Peyer's patch (tissue), 4 donors: ENCODE measurements around the gene ZXDC. TPM values are rescaled to one million over a fixed set of nuclear protein-coding genes. Genes with fewer than 3 reads are reported as not detected.

Source experiments
- DNase-seq, 3 donors: peaks; one replicate each; pipeline ENCODE4 v3.0.0-alpha.2; 2017 to 2019
- H3K27ac ChIP-seq, 4 donors: fragments of 200-600 bp; sonication (generic); one replicate each; pipeline ENCODE4 v1.5.1; 2016 to 2019
- H3K27me3 ChIP-seq, 2 donors: fragments of 200-600 bp; sonication (generic); one replicate each; pipeline ENCODE4 v1.5.1; 2019
- H3K36me3 ChIP-seq, 3 donors: fragments of 200-600 bp; sonication (generic); one replicate each; pipeline ENCODE4 v1.5.1; 2016 to 2019
- H3K4me1 ChIP-seq, 4 donors: fragments of 200-600 bp; sonication (generic); one replicate each; pipeline ENCODE4 v1.5.1; 2016 to 2019
- H3K4me3 ChIP-seq, 4 donors: fragments of 200-600 bp; sonication (generic); 1 replicate in 3 of 4; 2 replicates in 1 of 4; pipeline ENCODE4 v1.5.1; 2016 to 2019; ENCODE audit warnings: mild to moderate bottlenecking in 1 of 4
- H3K9me3 ChIP-seq, 4 donors: fragments of 200-600 bp; sonication (generic); one replicate each; pipeline ENCODE4 v1.5.1; 2016 to 2019; ENCODE audit warnings: mild to moderate bottlenecking in 1 of 4
- CTCF ChIP-seq, 6 experiments: fragments of 450-650 bp in 4 of 6; fragments of 200-600 bp in 2 of 6; sonication (generic) in 1 of 6; IDR thresholded peaks; one replicate each; pipeline ENCODE4 v1.5.1; 2017 to 2019; ENCODE audit warnings: antibody characterized with exemption in 6 of 6, mild to moderate bottlenecking in 3 of 6, moderate library complexity in 1 of 6
- POLR2A ChIP-seq, 2 donors: fragments of 450-650 bp; IDR thresholded peaks; one replicate each; pipeline ENCODE4 v1.5.1; 2017; ENCODE audit warnings: antibody characterized with exemption in 2 of 2, mild to moderate bottlenecking in 2 of 2, moderate library complexity in 2 of 2
- total RNA-seq, 4 donors: library from RNA; depleted of rRNA; stranded (reverse); fragments of >200 nt; gene quantifications; one replicate each; pipeline ENCODE4 v1.1.0, GENCODE V29; 2016

Gene ZXDC
- total RNA-seq, 4 donors from 2014 or later, result 44.1 to 99.8 (median 67.5) TPM

GRCh38 chr3:126434931-126435411 lies 40.7 kb downstream of the ZXDC start:
- Histone ChIP-seq H3K9me3 (no peaks in the 10 kb centered on the region), H3K36me3 (peaks cover 0 to 37% (median 0%) of the 10 kb centered on the region in 3 donors), H3K27ac (no peak overlapping the region), H3K4me3 (no peak overlapping the region), H3K4me1 (no peaks in the 10 kb centered on the region), H3K27me3 (no peaks in the 10 kb centered on the region)
- TF ChIP-seq CTCF (IDR thresholded peaks at IDR 0.05) (no peak), POLR2A (IDR thresholded peaks at IDR 0.05) (no peak)
- no peak for DNase-seq

GRCh38 chr3:126434264-126434590 lies 41.5 kb downstream of the ZXDC start:
- Histone ChIP-seq H3K4me1 (no peaks in the 10 kb centered on the region), H3K27me3 (no peaks in the 10 kb centered on the region), H3K4me3 (no peak overlapping the region), H3K27ac (no peak overlapping the region), H3K9me3 (no peaks in the 10 kb centered on the region), H3K36me3 (peaks cover 0 to 32% (median 0%) of the 10 kb centered on the region in 3 donors)
- TF ChIP-seq POLR2A (IDR thresholded peaks at IDR 0.05), result no peak
- no peak for TF ChIP-seq CTCF (IDR thresholded peaks at IDR 0.05)
- DNase-seq, result peak in 2 of 3 donors; percentile 41 to 53

DNA sequence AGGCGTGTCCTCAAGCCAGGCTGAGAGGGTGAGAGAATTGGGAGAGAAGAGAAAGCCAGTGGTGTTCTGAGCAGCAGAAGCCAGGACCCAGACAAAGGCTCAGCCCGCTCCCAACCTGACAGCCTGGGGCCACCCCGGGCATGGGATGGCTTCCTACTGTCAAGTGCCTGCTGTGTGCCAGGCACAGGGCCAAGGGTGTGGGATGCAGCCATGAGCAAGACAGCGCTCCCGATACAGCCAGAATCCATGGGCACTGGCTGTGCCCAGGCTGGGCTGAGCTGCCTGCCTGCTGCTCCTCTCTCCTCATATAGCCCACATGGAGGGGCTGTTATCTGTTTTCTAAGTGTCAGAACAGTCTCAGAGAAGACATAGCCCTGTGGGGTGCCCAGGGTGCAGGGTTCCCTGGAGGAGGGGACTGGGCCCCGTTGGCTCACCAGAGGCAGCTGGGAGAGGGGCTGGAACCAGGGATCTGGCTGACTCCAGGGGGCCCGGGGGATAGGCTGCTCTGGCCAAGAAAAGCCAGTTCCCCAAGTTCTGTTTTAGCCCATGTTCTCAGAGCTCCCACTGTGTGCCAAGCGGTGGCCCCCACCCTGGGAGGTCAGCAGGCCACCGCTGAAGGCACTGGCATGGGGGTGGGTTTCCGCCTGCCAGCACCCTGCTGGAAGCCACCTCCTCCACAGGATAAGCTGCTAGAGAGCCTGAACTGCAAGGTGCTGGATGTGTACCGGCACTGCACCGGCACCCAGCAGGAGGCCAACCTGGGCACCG lies 42.0 kb downstream of the ZXDC start:
- Histone ChIP-seq H3K27me3 (no peaks in the 10 kb centered on the region), H3K27ac (no peak overlapping the region), H3K4me1 (no peaks in the 10 kb centered on the region), H3K9me3 (no peaks in the 10 kb centered on the region), H3K4me3 (no peak overlapping the region), H3K36me3 (peaks cover 0 to 27% (median 0%) of the 10 kb centered on the region in 3 donors)
- TF ChIP-seq CTCF (IDR thresholded peaks at IDR 0.05) (no peak), POLR2A (IDR thresholded peaks at IDR 0.05) (no peak)
- DNase-seq, result peak in 2 of 3 donors; percentile 38

DNA sequence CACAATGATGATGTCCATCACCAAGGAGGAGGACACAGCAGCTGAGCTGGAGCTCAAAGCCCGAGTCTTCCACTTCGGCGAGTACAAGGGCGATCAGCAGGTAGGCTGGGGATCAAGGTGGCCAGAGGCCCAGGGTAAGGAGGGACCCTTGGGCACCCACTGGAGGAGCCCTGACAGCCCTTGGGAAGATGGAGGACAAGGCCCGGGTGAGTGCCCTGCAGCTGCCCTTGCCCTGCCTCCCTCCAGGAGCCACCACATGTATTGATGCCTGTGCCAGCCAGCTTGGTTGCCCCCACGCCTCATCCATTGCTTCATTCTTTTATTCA lies 42.6 kb downstream of the ZXDC start:
- Histone ChIP-seq H3K4me3 (no peak overlapping the region), H3K27me3 (no peaks in the 10 kb centered on the region), H3K36me3 (peaks cover 0 to 21% (median 0%) of the 10 kb centered on the region in 3 donors), H3K9me3 (no peaks in the 10 kb centered on the region), H3K4me1 (no peaks in the 10 kb centered on the region), H3K27ac (no peak overlapping the region)
- peak in 2 of 3 donors; percentile 34 to 36 for DNase-seq
- no peak for TF ChIP-seq POLR2A (IDR thresholded peaks at IDR 0.05)
- no peak for TF ChIP-seq CTCF (IDR thresholded peaks at IDR 0.05)

GRCh38 chr3:126432361-126433104 lies 43.2 kb downstream of the ZXDC start:
- Histone ChIP-seq H3K27ac (no peak overlapping the region), H3K36me3 (peaks cover 0 to 16% (median 0%) of the 10 kb centered on the region in 3 donors), H3K4me1 (no peaks in the 10 kb centered on the region), H3K4me3 (no peak overlapping the region), H3K9me3 (no peaks in the 10 kb centered on the region), H3K27me3 (no peaks in the 10 kb centered on the region)
- DNase-seq, result no peak
- no peak for TF ChIP-seq POLR2A (IDR thresholded peaks at IDR 0.05)
- TF ChIP-seq CTCF (IDR thresholded peaks at IDR 0.05), result no peak
